HG03196 (cell line): ENCODE data around the gene METTL22.

Experiments
- ATAC-seq: cut with Tn5 transposase; IDR thresholded peaks from one replicate; pipeline ENCODE4 v1.9.1; 2021; ENCODE audit not compliant: unreplicated experiment

Gene METTL22

GRCh38 chr16:8591451-8591850 is 30.0 kb upstream of the METTL22 start:
- ATAC-seq, result no peak

DNA sequence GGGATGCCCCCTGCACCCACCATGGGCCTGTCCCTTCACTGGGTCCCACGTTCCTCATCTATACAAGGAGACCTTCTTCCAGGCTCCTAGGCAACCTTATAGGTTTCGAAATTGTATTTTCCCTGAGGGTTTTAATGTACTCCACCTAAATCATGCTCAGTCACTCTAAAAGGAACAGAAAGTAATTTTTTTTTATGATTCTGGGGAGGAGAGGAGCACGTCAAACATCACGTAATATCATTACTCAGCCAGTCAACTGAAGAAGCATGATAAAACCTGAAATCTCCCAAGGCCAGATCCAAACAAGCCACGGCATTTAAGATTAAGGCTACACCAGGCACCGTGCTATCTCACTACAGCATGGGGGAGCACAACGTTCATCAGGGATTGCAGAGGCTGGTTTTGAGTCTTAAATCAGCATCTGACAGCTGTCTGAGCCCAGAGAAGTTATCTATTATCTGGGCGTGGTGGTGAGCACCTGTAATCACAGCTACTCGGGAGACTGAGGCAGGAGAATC is 27.3 kb upstream of the METTL22 start:
- no peak for ATAC-seq

GRCh38 chr16:8595783-8596182 is 25.7 kb upstream of the METTL22 start:
- ATAC-seq, result no peak

- ATAC-seq, result no peak
Observed at GRCh38 chr16:8596581-8596980, 24.9 kb upstream of the METTL22 start.

- no peak for ATAC-seq
Observed at GRCh38 chr16:8600144-8600775, 21.2 kb upstream of the METTL22 start.

DNA sequence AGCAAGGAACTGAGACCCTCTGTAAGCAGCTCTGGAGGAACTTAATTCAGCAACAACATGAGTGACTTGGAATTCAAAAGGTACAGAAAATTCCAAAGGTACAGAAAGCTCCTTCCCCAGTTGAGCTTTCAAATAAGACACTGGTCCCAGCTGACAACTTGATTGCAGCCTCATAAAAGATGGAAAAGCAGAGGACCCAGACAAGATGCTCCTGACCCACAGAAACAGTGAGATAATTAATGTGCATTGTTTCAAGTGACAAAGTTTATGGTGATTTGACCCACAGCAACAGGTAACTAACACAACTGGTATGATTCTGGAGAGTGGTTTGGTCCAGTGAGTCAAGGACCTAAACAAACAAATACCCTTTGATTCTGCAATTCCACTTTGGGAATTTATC is 15.9 kb upstream of the METTL22 start:
- ATAC-seq, result no peak

- ATAC-seq, result no peak
Observed at GRCh38 chr16:8607214-8607613, 14.3 kb upstream of the METTL22 start.

DNA sequence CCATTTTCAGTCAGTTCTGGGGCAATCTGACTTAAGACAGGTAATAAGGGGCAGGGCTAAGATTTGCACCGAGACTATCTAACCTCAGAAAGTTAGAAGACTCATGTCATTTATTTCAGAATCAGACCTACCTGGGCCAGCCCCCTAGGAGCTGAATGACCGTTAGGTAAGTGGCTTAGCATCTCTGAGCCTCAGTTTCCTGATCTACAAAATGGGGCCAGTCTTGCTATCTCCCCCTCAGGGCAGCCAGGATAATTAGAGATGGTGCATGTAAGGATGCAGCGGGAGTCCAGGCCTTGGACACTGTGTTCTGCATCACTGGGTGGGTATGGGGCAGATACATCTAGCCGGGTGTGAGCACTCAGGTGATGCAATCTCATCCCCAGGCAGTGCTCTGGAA is 10.4 kb upstream of the METTL22 start:
- ATAC-seq, result no peak

DNA sequence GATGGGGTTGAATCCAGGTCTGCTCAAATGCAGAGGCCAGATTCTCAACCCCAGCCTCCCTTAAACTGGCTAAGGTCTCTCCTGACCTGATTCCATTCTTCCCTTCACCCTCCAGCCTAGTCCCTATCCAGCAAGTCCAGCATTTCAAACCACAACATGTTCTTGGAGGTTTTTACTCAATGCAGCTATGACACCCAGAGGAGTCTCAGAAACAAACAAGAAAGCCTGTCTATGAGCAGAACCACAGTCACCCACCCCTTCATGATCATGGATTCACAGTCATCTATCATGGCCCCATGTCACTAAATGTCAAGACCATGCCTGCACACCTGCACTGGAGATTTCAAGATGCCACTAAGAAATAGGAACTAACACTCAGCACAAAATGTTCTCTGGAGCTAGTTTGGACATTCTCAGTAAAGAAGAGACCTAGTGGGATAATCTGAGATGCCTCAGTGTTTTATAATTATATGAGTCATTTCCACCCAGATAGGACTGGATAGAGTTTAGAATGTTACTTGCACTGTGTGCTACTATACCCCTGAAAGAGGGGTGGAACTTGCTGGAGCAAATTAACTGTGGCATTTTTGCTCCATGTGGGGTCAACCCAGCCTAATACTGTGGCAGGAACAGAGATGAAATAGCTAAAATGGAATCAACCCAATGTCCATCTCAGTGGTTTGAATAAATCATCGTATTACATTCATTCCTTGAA is 9.5 kb upstream of the METTL22 start:
- no peak for ATAC-seq

DNA sequence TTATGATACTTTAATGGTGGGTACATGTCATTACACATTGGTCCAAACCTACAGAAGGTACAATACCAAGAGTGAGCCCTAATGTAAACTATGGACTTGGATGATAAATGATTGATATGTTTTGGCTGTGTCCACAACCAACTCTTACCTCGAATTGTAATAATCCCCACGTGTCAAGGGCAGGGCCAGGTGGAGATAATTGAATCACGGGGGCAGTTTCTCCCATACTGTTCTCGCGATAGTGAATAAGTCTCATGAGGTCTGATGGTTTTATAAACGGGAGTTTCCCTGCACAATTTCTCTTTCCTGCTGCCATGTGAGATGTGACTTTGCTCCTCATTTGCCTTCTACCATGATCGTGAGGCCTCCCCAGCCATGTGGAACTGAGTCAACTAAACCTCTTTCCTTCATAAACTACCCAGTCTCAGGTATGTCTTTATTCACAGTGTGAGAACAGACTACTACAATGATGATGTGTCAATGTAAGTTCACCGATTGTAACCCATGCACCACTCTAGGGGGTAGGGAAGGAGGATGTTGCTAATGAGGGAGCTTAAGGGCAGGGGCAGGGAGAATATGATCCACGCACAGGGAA is 7.0 kb upstream of the METTL22 start:
- ATAC-seq, result no peak

GRCh38 chr16:8619671-8620370 is 1.7 kb upstream of the METTL22 start:
- no peak for ATAC-seq

- ATAC-seq, result no peak
Observed at GRCh38 chr16:8620535-8620934, 963 bp upstream of the METTL22 start.

DNA sequence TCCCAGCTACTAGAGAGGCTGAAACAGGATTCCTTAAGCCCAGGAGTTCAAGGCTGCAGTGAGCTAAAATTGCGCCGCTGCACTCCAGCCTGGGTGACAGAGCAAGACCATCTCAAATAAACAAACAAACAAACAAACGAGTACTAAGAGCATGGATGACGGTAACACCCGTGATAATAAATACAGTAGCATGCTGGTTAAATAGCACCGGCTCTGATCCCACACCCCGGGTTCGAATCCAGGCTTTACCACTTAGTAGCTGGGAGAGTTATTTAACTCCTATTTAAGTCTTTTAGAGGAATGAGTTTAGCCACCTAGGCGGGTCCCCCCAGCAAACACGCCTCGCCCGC is 301 bp upstream of the METTL22 start:
- ATAC-seq, result no peak

- peak; percentile 16 for ATAC-seq
Observed at GRCh38 chr16:8622315-8622656, 788 bp downstream of the METTL22 start.

GRCh38 chr16:8623634-8624033 is 2.1 kb downstream of the METTL22 start:
- no peak for ATAC-seq

GRCh38 chr16:8625491-8626087 is 4.1 kb downstream of the METTL22 start:
- no peak for ATAC-seq

- ATAC-seq, result no peak
Observed at GRCh38 chr16:8626946-8627345, 5.4 kb downstream of the METTL22 start.

DNA sequence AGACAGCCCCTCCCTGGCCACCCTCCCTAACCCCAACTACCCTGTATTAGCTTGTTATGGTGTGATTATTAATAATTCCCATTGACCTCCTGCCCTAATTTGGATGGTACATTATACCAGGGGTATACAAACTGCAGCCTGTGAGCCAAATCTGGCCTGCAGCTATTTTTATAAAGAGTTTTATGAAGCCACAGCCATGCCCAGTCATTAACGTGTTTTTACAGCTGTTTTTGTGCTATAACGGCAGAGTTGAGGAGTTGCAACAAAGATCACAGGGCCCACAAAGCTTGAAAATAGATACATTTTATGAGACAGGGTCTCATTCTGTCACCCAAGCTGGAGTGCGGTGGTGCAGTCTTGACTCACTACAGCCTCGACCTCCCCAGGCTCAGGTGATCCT is 6.0 kb downstream of the METTL22 start:
- no peak for ATAC-seq

- ATAC-seq, result no peak
Observed at GRCh38 chr16:8628981-8629725, 7.7 kb downstream of the METTL22 start.

DNA sequence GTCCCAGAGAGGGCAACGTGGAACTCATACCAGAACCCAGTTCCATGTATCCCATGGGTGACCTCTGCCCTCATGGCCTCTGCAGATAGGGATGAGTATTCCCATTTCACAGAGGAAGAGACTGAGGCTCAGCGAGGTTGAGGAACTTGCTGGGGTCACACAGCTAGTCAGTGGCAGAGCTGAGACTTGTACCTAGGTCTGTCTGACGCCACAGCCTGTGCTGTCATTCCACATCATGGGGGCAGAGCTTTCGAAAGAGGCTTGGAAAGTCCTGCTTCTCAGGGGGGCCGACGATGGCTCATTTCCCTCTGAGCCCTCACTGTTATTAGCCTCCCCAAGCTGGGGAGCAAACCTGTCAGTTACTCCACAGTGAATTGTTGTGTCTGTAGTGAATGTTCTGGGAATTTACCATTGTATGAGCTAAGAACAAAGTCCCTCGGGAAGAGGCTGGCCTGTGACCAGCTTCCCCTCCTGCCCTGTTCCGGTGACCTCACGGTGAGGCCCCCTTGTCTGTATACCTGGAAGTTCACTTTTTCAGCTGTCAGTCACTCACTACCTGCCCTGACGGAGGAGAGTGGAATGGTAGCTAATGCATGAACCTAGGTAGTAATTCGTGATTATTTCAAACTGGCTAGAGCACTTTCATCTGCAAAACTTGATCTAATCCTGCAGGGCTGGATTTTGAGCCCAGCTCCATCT is 8.9 kb downstream of the METTL22 start:
- no peak for ATAC-seq
